HS-5 (cell line): ENCODE results near the gene MAP2K4.

Source experiments
- DNase-seq: peaks from one replicate; pipeline ENCODE4 v3.0.0-alpha.2; 2012; ENCODE audit warnings: low read depth

The MAP2K4 gene

GRCh38 chr17:12040478-12040877 lies 19.8 kb downstream of the MAP2K4 start:
- DNase-seq, result no peak

- peak; percentile 60 for DNase-seq
These were observed 20.6 kb downstream of the MAP2K4 start for GRCh38 chr17:12041312-12041711.

GRCh38 chr17:12043702-12044101 lies 23.0 kb downstream of the MAP2K4 start:
- no peak for DNase-seq

- DNase-seq, result no peak
These were observed 26.1 kb downstream of the MAP2K4 start for GRCh38 chr17:12046786-12047185.

GRCh38 chr17:12047681-12048376 lies 27.2 kb downstream of the MAP2K4 start:
- DNase-seq, result no peak

GRCh38 chr17:12048843-12049473 lies 28.3 kb downstream of the MAP2K4 start:
- no peak for DNase-seq

- DNase-seq, result no peak
These were observed 30.1 kb downstream of the MAP2K4 start for GRCh38 chr17:12050646-12051225.

- no peak for DNase-seq
These were observed 32.9 kb downstream of the MAP2K4 start for GRCh38 chr17:12053552-12053951.

- DNase-seq, result no peak
These were observed 35.2 kb downstream of the MAP2K4 start for GRCh38 chr17:12055889-12056288.

GRCh38 chr17:12057520-12057919 lies 36.8 kb downstream of the MAP2K4 start:
- DNase-seq, result no peak

- DNase-seq, result no peak
These were observed 37.9 kb downstream of the MAP2K4 start for GRCh38 chr17:12058535-12058934.

GRCh38 chr17:12062249-12062648 lies 41.6 kb downstream of the MAP2K4 start:
- DNase-seq, result no peak

GRCh38 chr17:12064395-12064794 lies 43.7 kb downstream of the MAP2K4 start:
- DNase-seq, result no peak

- no peak for DNase-seq
These were observed 46.8 kb downstream of the MAP2K4 start for GRCh38 chr17:12067485-12067884.

- DNase-seq, result no peak
These were observed 48.3 kb downstream of the MAP2K4 start for GRCh38 chr17:12068946-12069345.

GRCh38 chr17:12070561-12070960 lies 49.9 kb downstream of the MAP2K4 start:
- DNase-seq, result peak; percentile 41

- DNase-seq, result no peak
These were observed 53.7 kb downstream of the MAP2K4 start for GRCh38 chr17:12074346-12074745.

- DNase-seq, result no peak
These were observed 57.1 kb downstream of the MAP2K4 start for GRCh38 chr17:12077773-12078172.

- DNase-seq, result peak; percentile 34
These were observed 58.1 kb downstream of the MAP2K4 start for GRCh38 chr17:12078791-12079190.

GRCh38 chr17:12081720-12082119 lies 61.0 kb downstream of the MAP2K4 start:
- DNase-seq, result no peak

GRCh38 chr17:12085076-12085949 lies 64.6 kb downstream of the MAP2K4 start:
- DNase-seq, result no peak

GRCh38 chr17:12088035-12088434 lies 67.4 kb downstream of the MAP2K4 start:
- DNase-seq, result no peak
